Left renal cortex interstitium (tissue), 4 donors: ENCODE measurements around the gene GK. TPM values are rescaled to one million over a fixed set of nuclear protein-coding genes. Genes with fewer than 3 reads are reported as not detected.
"Not testable (repeated sequence)": the region's sequence is repeated elsewhere in the genome, so short reads cannot be mapped to it uniquely, and the experiment has no call there.

ENCODE experiments used
- DNase-seq, 4 donors: peaks; one replicate each; pipeline ENCODE4 v3.0.0-alpha.2; 2013; ENCODE audit warnings: low read depth in 4 of 4, low spot score in 2 of 4, missing footprints in 1 of 4
- polyA plus RNA-seq, 4 donors: library from polyadenylated mRNA; unstranded; fragments of 120-200 nt; gene quantifications; one replicate each; pipeline ENCODE4 v1.2.1, GENCODE V29; 2013; ENCODE audit not compliant: insufficient read length in 4 of 4

The GK gene
- polyA plus RNA-seq, 4 donors, result 75.1 to 146 (median 96.8) TPM

- no peak for DNase-seq
Observed at GRCh38 chrX:30693999-30694650, 40.9 kb downstream of the GK start.

GRCh38 chrX:30702736-30703135 is 49.5 kb downstream of the GK start:
- no peak for DNase-seq

GRCh38 chrX:30706216-30706775 is 53.1 kb downstream of the GK start:
- no peak for DNase-seq

GRCh38 chrX:30712214-30712613 is 59.0 kb downstream of the GK start:
- no peak for DNase-seq

- peak in 1 of 4 donors; percentile 4 for DNase-seq
Observed at GRCh38 chrX:30713061-30713525, 59.9 kb downstream of the GK start.

GRCh38 chrX:30714138-30714537 is 60.9 kb downstream of the GK start:
- DNase-seq, result no peak

- DNase-seq, result no peak
Observed at GRCh38 chrX:30715976-30716375, 62.8 kb downstream of the GK start.

- no peak for DNase-seq
Observed at GRCh38 chrX:30733852-30734660, 80.8 kb downstream of the GK start.

GRCh38 chrX:30734782-30735181 is 81.6 kb downstream of the GK start:
- DNase-seq, result no peak

GRCh38 chrX:30735839-30736238 is 82.6 kb downstream of the GK start:
- peak in 1 of 4 donors; percentile 31 for DNase-seq

GRCh38 chrX:30741545-30741944 is 88.3 kb downstream of the GK start:
- no peak for DNase-seq

GRCh38 chrX:30748342-30748960 is 95.2 kb downstream of the GK start:
- no peak for DNase-seq

GRCh38 chrX:30751497-30751896 is 98.3 kb downstream of the GK start:
- no peak for DNase-seq

- no peak for DNase-seq
Observed at GRCh38 chrX:30762755-30763154, 109.5 kb downstream of the GK start.

- DNase-seq, result not testable (repeated sequence)
Observed at GRCh38 chrX:30773764-30774163, 120.5 kb downstream of the GK start.

GRCh38 chrX:30777575-30777974 is 124.4 kb downstream of the GK start:
- DNase-seq, result no peak

GRCh38 chrX:30779453-30780030 is 126.3 kb downstream of the GK start:
- no peak for DNase-seq
